ENCODE data around the gene KRTAP10-3. TPM values are rescaled to one million over a fixed set of nuclear protein-coding genes. Genes with fewer than 3 reads are reported as not detected.

Gene KRTAP10-3
- polyA plus RNA-seq, 1 experiment: not detected

DNA sequence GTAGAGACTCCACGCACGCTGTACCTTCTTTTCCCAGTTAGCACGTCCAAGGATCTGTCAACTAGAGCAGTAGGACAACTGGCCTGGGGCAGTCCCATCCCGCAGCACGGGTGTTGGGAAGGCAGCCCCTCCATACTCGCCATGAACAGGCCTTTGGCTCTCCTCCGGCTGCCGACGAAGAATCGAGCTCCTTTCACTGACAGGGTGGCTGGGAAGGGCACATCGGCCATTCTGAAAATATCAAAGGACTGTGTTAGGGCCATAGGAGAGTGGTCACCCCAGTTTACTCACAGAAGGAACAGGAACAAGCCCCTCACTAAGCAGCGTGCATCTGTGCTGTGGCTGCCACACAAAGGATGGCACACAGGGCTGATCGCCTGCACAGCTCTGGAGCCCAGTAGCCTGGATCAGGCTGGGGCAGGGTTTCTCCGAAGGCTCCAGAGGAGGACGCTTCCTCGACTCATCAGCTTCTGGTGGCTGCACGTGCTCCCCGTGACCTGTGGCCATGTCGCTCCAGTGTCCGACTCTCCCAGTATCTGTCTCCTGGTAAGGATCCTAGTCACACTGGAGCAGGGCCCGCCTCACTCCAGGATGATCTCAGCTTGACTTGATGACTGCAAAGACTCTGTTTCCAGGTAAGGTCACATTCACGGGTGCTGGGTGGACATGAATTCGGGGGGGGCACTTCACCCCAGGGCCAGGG lies 27.5 kb downstream of the KRTAP10-3 start:
- peaks cover 72% of the 10 kb centered on the region for H3K9me3 ChIP-seq (ENCODE audit: control insufficient read depth, insufficient read depth, low read length)
- CTCF ChIA-PET: no interaction called here
- DNase-seq (ENCODE audit: low read depth, low spot score): no peak
- no peaks in the 10 kb centered on the region for H3K27me3 ChIP-seq (ENCODE audit: control insufficient read depth, insufficient read depth, low read length)
- TF ChIP-seq, protein P1, sequence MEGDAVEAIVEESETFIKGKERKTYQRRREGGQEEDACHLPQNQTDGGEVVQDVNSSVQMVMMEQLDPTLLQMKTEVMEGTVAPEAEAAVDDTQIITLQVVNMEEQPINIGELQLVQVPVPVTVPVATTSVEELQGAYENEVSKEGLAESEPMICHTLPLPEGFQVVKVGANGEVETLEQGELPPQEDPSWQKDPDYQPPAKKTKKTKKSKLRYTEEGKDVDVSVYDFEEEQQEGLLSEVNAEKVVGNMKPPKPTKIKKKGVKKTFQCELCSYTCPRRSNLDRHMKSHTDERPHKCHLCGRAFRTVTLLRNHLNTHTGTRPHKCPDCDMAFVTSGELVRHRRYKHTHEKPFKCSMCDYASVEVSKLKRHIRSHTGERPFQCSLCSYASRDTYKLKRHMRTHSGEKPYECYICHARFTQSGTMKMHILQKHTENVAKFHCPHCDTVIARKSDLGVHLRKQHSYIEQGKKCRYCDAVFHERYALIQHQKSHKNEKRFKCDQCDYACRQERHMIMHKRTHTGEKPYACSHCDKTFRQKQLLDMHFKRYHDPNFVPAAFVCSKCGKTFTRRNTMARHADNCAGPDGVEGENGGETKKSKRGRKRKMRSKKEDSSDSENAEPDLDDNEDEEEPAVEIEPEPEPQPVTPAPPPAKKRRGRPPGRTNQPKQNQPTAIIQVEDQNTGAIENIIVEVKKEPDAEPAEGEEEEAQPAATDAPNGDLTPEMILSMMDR (IDR thresholded peaks at IDR 0.05; ENCODE audit: low read depth, low read length): no peak
- POLR2A ChIA-PET: no interaction called here
- no peak overlapping the region for H3K4me3 ChIP-seq (ENCODE audit: low read depth, low read length)
- no peak overlapping the region for H3K27ac ChIP-seq (ENCODE audit: low read depth, low read length)

DNA sequence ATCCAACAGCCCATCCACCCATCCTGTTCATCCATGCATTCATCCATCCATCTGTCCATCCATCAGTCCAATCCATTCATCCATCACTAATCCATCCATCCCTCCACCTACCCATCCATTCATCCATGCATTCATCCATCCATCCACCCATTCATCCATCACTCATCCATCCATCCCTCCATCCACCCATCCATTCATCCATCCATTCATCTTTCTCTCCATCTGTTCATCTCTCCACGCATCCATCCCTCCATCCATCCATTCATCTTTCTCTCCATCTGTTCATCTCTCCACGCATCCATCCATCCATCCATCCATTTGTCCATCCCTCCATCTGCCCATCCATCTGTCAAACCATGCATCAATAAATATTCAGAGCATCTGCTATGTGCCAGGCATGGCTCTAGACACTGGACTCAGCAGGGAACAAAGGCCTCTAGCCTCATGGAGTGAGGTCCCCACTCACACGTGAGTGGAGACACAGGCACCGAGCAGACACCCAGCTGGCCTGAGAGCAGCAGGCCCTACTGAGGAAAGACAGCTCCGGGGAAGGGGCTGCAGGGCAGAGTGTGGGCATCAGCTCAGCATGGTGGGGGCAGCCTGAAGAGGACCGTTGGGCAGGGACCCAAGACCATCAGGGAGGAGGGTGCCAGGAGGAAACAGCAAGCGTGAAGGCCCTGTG lies 28.2 kb downstream of the KRTAP10-3 start:
- TF ChIP-seq, protein P1 (IDR thresholded peaks at IDR 0.05; ENCODE audit: low read depth, low read length): no peak
- CTCF ChIA-PET: interaction anchor here (0.6 kb wide), 1 partner anchor 398 kb away, joined by 3 read pairs; no protein-coding TSS in a partner anchor
- POLR2A ChIA-PET: no interaction called here
- Histone ChIP-seq H3K27ac (ENCODE audit: low read depth, low read length) (no peak overlapping the region), H3K27me3 (ENCODE audit: control insufficient read depth, insufficient read depth, low read length) (no peaks in the 10 kb centered on the region), H3K9me3 (ENCODE audit: control insufficient read depth, insufficient read depth, low read length) (peaks cover 76% of the 10 kb centered on the region), H3K4me3 (ENCODE audit: low read depth, low read length) (no peak overlapping the region)
- DNase-seq (ENCODE audit: low read depth, low spot score): no peak

DNA sequence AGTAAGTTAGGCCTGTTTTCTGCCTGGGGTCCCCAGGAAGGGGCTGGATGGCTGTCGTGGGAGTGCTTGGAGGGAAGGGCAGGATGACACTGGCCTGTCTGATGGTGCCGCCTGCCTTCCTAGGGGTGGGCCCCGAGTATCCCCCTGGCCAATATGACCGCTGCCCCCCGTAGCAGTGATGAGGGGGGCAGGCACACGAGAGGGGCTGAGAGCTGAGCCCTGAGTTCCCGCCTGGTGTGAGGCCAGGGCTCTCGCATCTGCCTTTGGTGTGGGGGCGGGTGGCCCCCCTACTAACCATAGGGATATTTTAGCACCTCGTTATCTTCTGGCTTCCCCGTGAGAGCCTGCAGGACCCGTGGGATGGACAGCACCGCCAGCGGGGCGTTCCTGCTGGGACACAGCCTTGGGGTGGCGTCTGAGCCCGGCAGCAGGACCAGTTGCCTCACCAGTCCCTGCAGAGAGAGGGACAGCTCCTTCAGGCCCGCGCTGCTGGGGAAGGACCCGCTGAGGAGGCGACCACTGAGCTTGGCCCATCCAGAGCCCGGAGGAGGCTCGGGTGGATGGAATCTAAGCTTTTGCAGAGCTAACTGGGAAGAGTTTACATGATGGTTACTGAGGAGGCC lies 29.0 kb downstream of the KRTAP10-3 start:
- H3K27me3 ChIP-seq (ENCODE audit: control insufficient read depth, insufficient read depth, low read length): no peaks in the 10 kb centered on the region
- no peak overlapping the region for H3K27ac ChIP-seq (ENCODE audit: low read depth, low read length)
- no peak overlapping the region for H3K4me3 ChIP-seq (ENCODE audit: low read depth, low read length)
- POLR2A ChIA-PET: no interaction called here
- TF ChIP-seq, protein P1 (IDR thresholded peaks at IDR 0.05; ENCODE audit: low read depth, low read length): no peak
- peaks cover 79% of the 10 kb centered on the region for H3K9me3 ChIP-seq (ENCODE audit: control insufficient read depth, insufficient read depth, low read length)
- no peak for DNase-seq (ENCODE audit: low read depth, low spot score)
- CTCF ChIA-PET: interaction anchor here (0.6 kb wide), 1 partner anchor 398 kb away, joined by 3 read pairs; no protein-coding TSS in a partner anchor

DNA sequence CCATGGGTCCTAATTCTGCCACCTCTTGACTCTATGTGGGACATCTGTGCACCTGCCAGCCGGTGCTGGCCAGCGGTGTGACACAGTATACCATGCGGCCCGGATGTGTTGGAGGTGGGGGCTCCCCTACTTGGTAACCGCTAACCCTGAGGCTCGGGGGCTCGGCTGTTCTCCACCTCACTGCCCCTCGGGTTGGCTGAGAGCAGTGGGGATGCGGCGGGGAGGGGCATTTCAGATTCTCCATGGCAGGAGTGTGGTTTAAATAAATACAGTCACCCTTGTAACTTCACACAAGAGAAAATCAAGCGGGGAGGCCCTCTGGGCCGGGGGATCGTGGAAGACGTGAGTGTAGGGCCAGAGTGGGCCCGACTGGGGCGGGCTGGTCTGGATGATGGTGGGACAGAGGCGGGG lies 29.6 kb downstream of the KRTAP10-3 start:
- Histone ChIP-seq H3K4me3 (ENCODE audit: low read depth, low read length) (no peak overlapping the region), H3K9me3 (ENCODE audit: control insufficient read depth, insufficient read depth, low read length) (peaks cover 77% of the 10 kb centered on the region), H3K27ac (ENCODE audit: low read depth, low read length) (no peak overlapping the region), H3K27me3 (ENCODE audit: control insufficient read depth, insufficient read depth, low read length) (no peaks in the 10 kb centered on the region)
- ChIA-PET POLR2A (no interaction called here), CTCF (no interaction called here)
- no peak for DNase-seq (ENCODE audit: low read depth, low spot score)
- TF ChIP-seq, protein P1 (IDR thresholded peaks at IDR 0.05; ENCODE audit: low read depth, low read length): no peak

DNA sequence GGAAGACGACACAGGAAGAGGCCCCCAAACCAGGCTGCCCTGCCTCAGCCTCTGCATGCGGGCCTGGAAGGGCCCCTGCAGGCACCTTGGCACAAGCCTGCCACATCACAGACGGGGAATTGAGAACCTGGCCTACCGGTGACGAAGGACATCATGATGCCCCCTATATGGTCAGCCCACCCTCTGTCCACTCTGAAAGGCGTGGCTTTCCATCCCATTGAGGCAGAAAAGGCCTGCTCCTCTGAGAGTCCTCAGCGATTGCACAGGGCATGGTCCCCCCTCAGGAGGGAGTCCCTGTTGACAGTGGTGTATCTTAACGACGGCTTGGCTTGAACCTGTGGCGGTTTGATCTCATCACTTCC lies 30.0 kb downstream of the KRTAP10-3 start:
- no peaks in the 10 kb centered on the region for H3K27me3 ChIP-seq (ENCODE audit: control insufficient read depth, insufficient read depth, low read length)
- no peak overlapping the region for H3K27ac ChIP-seq (ENCODE audit: low read depth, low read length)
- no peak overlapping the region for H3K4me3 ChIP-seq (ENCODE audit: low read depth, low read length)
- peaks cover 73% of the 10 kb centered on the region for H3K9me3 ChIP-seq (ENCODE audit: control insufficient read depth, insufficient read depth, low read length)
- CTCF ChIA-PET: no interaction called here
- POLR2A ChIA-PET: no interaction called here
- DNase-seq (ENCODE audit: low read depth, low spot score): no peak
- TF ChIP-seq, protein P1 (IDR thresholded peaks at IDR 0.05; ENCODE audit: low read depth, low read length): no peak
